Measurements from ENCODE around the gene HIGD2A.

DNA sequence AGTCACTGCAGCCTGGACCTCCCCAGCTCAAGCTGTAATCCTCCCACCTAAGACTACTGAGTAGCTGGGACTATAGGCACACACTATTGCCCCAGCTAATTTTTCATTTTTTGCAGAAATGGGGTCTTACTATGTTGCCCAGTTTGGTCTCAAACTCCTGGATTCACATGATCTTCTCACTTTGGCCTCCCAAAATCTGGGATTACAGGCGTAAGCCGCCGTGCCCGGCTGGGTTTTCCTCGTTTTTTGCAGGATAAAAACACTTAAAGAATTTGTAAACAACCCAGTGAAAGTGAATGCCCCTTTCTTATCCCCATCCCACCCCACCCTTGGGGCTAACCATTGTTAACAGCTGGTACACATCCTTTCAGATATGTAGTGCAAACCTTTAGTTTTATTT is 20.0 kb downstream of the HIGD2A start:
- no peak for TF ChIP-seq POLR2A (IDR thresholded peaks at IDR 0.05)
- TF ChIP-seq, protein P1, sequence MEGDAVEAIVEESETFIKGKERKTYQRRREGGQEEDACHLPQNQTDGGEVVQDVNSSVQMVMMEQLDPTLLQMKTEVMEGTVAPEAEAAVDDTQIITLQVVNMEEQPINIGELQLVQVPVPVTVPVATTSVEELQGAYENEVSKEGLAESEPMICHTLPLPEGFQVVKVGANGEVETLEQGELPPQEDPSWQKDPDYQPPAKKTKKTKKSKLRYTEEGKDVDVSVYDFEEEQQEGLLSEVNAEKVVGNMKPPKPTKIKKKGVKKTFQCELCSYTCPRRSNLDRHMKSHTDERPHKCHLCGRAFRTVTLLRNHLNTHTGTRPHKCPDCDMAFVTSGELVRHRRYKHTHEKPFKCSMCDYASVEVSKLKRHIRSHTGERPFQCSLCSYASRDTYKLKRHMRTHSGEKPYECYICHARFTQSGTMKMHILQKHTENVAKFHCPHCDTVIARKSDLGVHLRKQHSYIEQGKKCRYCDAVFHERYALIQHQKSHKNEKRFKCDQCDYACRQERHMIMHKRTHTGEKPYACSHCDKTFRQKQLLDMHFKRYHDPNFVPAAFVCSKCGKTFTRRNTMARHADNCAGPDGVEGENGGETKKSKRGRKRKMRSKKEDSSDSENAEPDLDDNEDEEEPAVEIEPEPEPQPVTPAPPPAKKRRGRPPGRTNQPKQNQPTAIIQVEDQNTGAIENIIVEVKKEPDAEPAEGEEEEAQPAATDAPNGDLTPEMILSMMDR (IDR thresholded peaks at IDR 0.05), result no peak
